Measurements from ENCODE around the gene MPPED2. TPM values are rescaled to one million over a fixed set of nuclear protein-coding genes. Genes with fewer than 3 reads are reported as not detected.

The MPPED2 gene
- polyA plus RNA-seq, 1 donor: 6.5 TPM

GRCh38 chr11:30364837-30365482, 221.2 kb downstream of the MPPED2 start:
- no peak for DNase-seq (ENCODE audit: low read depth)

DNA sequence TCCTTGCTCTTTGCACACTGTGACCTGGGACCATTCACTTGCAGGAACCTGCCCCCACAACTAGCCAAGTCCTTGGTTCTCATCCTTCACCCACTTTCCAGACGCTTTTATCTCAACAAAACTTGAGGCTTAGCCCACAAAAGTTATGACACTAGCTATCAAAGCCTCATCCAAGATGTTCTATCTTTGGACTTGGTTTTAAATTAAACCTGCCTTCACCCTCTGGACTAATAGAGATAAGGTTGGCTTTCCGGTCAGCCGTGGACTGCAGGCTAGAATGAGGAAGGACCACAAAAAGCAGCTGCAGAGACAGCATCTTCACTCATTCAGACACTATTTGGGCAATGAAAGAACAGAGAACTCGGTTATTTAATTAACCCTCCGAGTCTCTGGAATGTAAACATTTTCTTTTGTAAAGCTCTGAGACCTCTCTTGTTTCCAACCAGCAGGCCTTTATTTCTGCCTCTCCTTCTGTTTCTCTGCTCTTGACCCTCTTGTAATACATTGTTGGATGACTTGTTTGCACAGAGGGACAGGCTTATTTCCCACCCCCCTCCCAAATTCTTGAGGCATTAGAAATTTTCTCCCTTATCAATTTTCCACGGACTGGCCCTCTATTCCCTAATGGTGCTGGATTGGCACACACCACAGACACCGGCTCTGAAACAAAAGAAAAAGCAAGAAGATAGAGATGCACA, 221.9 kb downstream of the MPPED2 start:
- DNase-seq (ENCODE audit: low read depth): no peak

DNA sequence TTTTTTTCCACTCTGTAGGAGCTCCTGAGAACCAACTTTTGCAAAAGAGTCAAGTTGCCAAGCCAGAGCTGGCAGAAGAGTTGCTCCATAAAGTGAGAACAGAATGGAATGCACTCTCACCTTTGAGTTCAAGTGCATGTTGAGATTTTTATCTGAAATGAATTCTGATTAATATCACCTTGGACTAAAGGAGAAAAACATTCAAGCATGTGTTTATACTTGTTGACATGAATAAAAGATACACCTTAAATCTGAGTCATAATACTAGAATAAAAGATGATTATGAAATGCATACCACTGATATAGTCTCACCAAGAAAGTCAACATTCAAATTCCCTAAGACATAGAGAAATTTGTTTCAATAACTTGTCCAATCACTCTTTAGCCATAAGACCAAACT, 225.4 kb downstream of the MPPED2 start:
- DNase-seq (ENCODE audit: low read depth): no peak

All from forelimb muscle (tissue), 1 donor.